ENCODE measurements around the gene IER5L.

Gene IER5L

GRCh38 chr9:129162497-129163197, 15.4 kb downstream of the IER5L start:
- no peak for DNase-seq (ENCODE audit: low read depth, low spot score)

- no peak for DNase-seq (ENCODE audit: low read depth, low spot score)
Measured at GRCh38 chr9:129161534-129161837, 16.6 kb downstream of the IER5L start.

- DNase-seq (ENCODE audit: low read depth, low spot score): no peak
Measured at GRCh38 chr9:129160712-129161533, 17.1 kb downstream of the IER5L start.

- DNase-seq (ENCODE audit: low read depth, low spot score): no peak
Measured at GRCh38 chr9:129156163-129156562, 21.9 kb downstream of the IER5L start.

GRCh38 chr9:129154866-129155477, 23.1 kb downstream of the IER5L start:
- DNase-seq (ENCODE audit: low read depth, low spot score): no peak

- DNase-seq (ENCODE audit: low read depth, low spot score): no peak
Measured at GRCh38 chr9:129151469-129151868, 26.6 kb downstream of the IER5L start.

GRCh38 chr9:129150672-129151211, 27.3 kb downstream of the IER5L start:
- no peak for DNase-seq (ENCODE audit: low read depth, low spot score)

- DNase-seq (ENCODE audit: low read depth, low spot score): no peak
Measured at GRCh38 chr9:129150122-129150521, 27.9 kb downstream of the IER5L start.

- no peak for DNase-seq (ENCODE audit: low read depth, low spot score)
Measured at GRCh38 chr9:129149442-129149841, 28.6 kb downstream of the IER5L start.

- DNase-seq (ENCODE audit: low read depth, low spot score): no peak
Measured at GRCh38 chr9:129148463-129149204, 29.4 kb downstream of the IER5L start.

GRCh38 chr9:129146441-129146941, 31.6 kb downstream of the IER5L start:
- no peak for DNase-seq (ENCODE audit: low read depth, low spot score)

- peak; percentile 96 for DNase-seq (ENCODE audit: low read depth, low spot score)
Measured at GRCh38 chr9:129145841-129146292, 32.2 kb downstream of the IER5L start.

GRCh38 chr9:129145316-129145715, 32.7 kb downstream of the IER5L start:
- DNase-seq (ENCODE audit: low read depth, low spot score): no peak

- peak; percentile 79 for DNase-seq (ENCODE audit: low read depth, low spot score)
Measured at GRCh38 chr9:129143031-129143927, 34.8 kb downstream of the IER5L start.

GRCh38 chr9:129142138-129142935, 35.7 kb downstream of the IER5L start:
- DNase-seq (ENCODE audit: low read depth, low spot score): no peak

- peak; percentile 68 for DNase-seq (ENCODE audit: low read depth, low spot score)
Measured at GRCh38 chr9:129141066-129142041, 36.7 kb downstream of the IER5L start.

GRCh38 chr9:129140397-129141065, 37.5 kb downstream of the IER5L start:
- no peak for DNase-seq (ENCODE audit: low read depth, low spot score)

GRCh38 chr9:129139993-129140396, 38.1 kb downstream of the IER5L start:
- DNase-seq (ENCODE audit: low read depth, low spot score): peak; percentile 100
